HG03108 (cell line): Measurements from ENCODE around the gene TMEM89.
A peak's percentile ranks its signal among the peaks of the same experiment; 100 is the strongest.

Experiments
- ATAC-seq: cut with Tn5 transposase; IDR thresholded peaks from one replicate; pipeline ENCODE4 v1.9.1; 2021; ENCODE audit warnings: moderate library complexity; ENCODE audit not compliant: unreplicated experiment

The TMEM89 gene

GRCh38 chr3:48619541-48620524 is 1.7 kb downstream of the TMEM89 start:
- no peak for ATAC-seq

- no peak for ATAC-seq
These were observed 4.0 kb downstream of the TMEM89 start for GRCh38 chr3:48617559-48617958.

- no peak for ATAC-seq
These were observed 7.5 kb downstream of the TMEM89 start for GRCh38 chr3:48614044-48614443.

DNA sequence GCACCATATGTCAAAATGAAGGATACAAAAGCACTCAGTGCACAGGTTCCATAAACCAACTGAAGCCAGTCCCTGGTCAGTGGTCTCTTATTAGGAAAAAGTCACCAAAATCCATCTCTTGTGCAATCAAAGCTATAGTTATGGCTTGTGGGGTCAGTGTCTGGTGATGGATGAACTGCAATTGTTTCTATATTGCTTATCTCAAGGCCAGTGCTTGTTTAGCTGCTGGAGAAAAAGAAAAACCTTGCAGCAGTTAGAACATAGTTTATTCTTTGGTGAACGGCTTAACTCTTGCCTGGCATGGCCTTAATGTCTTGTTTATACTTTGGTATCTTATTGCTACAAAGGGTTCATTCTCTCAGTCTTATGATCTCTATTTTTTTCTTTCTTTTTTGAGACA is 9.3 kb downstream of the TMEM89 start:
- ATAC-seq, result no peak

DNA sequence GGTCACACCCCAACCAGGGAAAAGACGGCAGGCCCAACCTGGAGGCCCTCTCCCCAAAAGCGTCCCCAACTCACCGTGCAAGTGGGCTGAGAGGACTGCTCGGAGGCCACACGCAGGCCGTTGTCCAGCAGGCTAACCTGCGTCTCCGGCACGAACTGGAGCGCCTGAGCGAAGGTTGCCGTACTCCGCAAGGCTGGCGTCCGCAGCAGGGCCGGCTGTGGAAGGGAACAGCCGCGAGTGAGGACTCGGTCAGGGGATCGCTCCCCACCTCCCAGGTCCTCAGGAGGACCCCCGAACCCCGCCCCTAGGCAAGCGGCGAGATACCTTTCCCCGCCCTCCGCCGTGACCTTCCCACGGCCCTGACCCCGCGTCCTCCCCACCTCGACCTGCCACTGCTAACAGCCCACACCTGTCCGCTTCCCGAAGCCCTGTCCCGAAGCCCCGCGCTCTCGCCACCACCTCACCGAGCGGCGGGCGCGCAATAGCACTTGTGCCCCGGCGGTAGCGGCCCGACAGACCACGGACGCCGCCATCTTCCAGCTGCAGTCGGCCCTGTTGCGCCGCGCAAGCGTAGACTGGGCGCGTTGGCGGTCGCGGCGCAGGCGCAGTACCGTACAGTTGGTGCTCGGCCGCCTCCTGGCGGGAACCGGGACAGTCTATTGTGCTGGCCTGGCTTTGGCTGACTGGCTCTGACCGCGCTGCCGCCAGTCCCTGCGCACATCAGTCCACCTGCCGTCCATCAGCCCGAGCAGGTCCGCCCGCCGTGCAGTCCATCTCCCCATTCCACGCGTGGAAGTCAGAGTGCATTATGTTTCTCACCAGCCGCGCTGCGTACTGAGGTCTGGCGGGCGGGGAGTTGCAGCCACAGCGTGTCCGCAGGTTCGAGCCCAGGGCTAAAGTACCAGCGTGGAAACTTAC is 12.2 kb downstream of the TMEM89 start, which contains the start of gene UQCRC1:
UQCRC1 (minus strand) TSS at position 559 of the 918 bp plus-strand sequence; CDS start at position 533, 26 bp downstream.
- ATAC-seq, result peak; percentile 96

DNA sequence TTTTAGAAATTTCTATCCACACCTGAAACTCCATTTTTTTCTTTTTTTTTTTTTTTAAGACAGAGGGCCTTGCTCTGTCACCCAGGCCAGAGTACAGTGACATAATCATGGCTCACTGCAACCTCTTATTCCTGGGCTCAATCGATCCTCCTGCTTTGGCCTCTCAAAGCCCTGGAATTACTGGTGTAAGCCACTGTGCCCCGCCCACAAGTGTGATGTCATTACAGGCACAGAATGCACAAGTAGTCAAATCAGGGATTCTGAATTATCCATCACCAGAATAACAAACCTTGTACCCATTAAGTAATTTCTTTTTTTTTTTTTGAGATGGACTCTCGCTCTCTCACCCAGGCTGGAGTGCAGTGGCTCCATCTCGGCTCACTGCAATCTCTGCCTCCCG is 14.1 kb downstream of the TMEM89 start:
- no peak for ATAC-seq

DNA sequence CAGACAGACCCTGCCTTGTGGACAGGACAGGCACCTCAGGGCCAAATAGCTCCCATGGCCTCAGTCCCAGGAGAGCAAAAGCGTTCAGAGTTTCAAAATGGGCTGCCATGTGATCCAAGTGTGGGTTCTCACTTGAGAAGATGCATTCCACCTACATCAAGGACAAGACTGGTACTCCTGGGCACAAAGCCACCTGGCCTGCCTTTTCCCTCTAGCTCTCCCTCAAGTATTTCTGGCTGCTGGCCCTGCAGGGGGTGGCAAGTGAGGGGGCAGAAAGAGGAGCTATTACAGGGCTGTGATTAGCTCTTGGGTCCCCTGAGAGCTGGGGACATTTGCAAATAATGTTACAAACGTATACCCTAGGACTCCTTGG is 20.0 kb downstream of the TMEM89 start:
- ATAC-seq, result no peak

DNA sequence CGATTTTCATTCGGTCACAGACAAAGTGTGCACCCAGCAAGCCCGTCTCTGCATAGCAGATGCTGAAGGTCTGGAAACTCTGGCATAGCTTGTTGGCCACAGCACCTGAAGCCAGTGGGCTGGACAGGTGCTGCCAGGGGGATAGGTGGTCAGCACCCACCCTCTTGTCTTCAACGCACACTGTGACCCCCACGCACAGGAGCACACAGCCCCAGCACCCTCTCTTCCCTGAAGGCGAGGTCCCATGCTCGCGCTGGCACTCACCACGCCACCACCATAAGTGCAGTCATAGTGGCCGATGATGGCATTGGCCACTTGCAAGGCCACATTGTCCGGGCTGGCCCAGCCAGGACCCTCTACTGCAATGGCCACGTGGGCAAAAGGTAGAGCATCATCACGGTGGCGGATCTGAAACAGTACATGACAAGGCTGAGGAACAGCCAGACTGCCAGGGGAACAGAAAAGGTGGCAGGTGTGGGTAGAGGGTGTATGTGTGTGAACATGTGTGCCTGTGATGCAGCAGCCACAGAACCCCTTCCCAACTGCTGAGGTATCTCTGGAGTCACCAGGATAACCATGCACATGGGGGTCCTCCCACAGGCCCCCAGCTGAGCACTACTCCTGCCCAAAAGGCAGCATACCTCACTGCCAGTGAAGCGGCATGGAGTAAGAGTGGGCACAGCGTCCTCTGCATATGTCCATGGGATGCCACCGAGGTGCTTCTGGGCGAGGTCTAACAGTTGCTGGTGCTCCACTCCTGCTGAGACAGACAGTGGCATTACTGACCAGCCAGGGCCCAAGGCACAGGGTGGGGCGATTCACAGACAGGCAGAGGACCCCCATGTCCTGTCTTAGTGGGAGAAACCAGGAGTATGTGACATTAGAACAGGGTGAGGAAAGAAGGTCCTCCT is 20.6 kb downstream of the TMEM89 start:
- ATAC-seq, result no peak

DNA sequence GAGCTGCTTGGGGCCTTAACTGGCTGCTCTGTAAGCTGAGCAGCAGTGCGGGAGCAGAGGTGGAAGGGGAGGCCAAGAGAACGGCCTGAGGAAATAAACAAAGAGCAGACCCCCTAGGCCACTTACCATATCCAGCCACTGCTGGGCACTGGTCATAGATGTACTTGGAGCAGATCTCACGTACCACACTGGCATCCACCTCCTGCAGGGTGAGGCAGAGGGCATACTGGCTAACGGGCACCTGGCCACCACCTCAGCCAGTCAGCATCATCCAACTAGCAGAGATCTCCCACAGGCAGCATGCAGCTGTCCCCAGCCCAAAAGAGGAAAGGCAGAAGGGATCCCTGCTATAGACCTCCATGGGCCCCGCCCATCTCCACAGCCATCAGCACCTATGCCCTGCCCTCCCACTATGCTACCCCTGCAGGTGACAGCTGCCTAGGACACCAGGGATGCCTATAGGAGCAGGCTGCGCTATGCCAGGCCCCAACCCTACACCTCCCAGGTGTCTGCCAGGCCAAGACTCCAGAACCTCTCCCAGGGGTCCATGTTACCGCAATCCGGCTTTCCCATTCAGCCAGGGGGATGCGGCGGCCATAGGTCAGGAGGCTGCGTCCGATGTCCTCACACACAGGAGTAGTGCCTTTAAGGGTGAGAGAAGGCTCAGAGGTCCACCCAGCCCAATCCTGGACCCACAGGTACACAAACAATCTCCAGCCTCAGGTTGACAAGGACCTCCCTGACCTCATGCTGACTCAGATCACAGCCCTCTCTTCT is 21.9 kb downstream of the TMEM89 start:
- ATAC-seq, result no peak

DNA sequence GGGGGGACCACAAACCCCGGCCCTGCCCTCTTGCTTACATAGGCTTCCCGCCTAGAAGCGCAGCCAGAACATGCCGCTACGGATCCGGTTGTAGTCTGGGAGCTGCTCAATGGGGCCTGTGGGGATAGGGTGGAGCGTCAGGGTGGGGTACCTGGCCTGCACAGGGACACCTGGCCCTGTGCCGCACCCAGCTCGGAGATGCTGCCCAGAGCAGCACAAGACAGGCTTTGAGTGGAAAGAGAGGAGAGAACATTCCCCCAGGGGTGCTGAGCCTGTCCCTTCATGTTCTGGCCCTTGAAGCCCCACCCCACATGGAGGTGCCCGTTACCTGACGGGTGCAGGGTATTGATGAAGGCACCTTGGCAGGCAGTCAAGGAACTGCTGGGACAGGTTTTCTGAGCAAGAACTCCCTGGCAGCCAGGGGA is 22.5 kb downstream of the TMEM89 start:
- no peak for ATAC-seq

DNA sequence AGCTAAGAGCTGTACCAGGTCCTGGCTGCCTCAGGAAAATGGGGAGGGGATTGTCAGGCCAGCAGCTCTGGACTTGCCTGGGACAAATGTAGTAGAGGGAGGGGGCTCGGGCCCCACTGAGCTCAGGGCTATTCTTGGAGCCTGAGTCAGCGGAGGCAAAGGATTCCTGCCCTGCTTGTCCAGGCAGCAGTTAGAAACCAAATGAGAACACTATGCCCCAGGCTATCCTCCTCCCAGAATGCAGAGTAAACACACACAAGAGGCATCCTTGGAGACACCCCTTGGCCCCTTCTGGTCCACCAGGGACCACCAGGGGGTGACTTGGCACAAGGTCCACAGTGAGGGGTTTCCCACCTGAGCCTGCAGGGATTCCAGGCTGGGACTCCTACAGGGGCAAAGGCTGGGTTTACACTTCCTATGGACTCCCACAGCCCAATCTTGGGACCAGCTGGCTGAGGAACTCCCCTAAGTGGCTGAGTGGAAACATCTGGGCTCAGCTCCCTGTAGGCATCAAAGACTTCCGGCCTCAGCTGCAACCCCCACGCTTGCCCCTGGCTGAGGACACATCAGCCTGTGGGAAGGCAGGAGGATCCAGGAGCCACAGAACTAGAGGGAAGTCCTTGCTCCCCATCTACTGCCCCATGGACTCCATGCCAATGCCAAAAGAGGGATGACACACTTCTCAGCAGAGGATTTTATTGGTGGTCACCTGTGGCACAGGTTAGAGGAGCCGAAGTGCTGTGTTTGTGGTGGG is 23.1 kb downstream of the TMEM89 start:
- ATAC-seq, result no peak

GRCh38 chr3:48597408-48597800 is 24.2 kb downstream of the TMEM89 start:
- ATAC-seq, result no peak

DNA sequence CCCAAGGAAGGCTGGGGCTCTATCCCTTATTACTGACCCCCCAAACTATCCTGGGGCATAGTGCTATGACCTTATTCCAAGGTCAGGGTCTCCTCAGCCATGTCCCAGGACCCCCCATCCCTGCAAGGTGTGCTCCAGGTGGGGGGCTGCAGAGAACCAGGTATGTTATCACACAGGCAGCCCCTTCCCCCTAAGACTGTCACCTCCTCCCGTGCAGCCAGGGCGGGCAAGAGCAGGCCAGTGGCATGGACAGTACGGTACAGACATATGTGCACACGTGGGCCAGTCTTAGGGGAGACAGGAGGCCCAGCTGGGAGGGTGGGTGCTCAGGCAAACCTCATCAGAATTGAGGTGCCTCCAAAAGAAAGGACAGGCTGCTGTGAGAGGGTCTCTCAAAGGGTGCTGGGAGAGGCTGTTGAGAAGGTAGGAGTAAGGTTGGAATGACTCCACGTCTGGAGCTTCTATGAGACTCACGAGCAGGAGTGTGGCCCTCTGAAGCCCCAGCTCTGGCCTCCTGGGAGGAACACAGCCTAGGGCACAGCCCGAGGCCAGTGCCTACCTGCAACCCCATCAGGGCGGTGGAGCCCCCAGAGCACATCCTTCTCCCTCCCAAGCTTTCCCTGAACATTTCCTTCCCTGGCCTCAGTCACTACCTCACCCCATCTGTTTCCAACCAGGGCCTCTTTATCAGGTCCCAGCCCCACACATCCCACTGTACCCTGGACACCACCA is 24.7 kb downstream of the TMEM89 start:
- no peak for ATAC-seq

GRCh38 chr3:48596157-48596556 is 25.4 kb downstream of the TMEM89 start:
- no peak for ATAC-seq

DNA sequence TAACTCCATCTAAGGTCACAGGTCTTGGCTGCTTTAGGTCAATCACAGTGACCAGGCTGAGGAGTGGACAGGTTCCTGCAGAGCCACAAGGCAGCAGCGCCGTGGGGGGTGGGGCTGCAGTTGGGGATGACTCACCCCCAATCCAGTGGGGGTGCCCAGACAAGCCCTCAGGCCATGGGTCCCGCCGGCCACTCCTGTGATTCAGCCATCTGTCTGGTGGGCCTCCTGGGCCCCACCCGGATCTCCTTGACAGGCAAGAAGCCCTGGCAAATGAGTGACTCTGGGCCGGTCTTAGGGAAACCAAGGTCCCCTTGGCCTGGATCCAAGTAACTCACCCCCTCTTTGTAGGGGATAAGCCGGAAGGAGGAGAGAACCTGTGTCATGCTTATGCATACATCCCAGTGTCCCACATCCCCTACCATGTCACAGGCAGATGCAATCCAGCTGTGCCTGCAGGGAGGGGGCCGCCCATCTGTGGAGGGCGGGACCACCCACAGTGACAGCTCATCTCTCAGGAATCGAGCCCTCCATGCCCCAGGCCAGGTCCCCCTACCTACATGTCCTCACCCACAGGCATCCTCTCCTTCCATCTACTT is 25.9 kb downstream of the TMEM89 start:
- ATAC-seq, result no peak

DNA sequence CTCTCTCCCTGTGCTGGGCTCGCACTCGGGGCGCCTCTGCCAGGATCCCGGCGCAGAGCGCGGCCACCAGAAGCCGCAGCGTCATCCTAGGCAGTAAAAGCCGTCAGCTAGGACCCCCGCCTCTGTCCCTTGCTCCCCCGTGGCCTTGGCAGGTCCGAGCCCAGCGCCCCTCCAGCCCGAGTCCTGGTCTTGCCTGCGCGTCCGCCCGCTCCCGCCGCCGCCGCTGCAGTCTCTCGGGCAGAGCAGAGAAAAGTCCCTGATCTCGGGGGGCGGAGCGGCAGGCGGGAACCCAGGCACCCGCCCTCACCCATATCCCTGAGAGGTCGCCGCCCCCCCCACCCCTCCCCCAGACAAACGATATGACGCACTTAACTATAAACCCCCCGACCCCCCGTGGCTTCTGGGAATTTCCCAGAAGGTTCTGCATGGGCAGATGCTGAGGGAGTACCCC is 26.5 kb downstream of the TMEM89 start, which contains the start of gene COL7A1:
COL7A1 (minus strand) TSS at position 255 of the 451 bp plus-strand sequence; CDS start at position 85, 170 bp downstream.
- ATAC-seq, result no peak

DNA sequence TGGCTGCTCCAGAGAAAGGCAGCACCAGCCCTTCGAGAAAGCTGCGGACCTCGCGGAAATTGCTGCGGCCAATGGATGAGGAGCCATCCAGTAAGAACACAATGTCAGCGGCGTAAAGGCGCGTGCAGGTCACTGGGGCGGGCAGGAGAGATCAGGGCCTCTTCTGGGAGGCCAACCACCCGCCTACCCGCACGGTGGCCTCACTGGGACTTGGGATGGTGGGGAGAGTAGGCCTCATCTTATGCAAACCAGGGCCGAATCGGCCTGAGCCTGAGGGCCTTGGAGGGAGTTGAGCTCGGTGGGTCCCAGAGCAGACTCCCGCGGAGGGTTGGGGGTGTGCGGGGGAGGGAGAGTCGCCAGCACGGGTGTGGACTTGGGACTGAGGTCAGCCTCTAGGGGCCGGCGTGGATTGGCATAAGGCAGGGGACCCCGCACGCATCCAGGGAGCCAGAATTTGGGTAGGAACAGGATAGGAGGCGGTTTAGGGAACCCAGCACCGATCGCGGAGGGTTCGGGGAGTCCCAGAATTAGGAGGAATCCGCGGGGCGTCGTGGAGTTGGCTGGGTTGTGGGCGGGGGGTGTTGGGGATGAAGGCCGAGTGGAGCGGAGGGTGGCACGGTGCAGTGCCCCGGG is 27.0 kb downstream of the TMEM89 start:
- no peak for ATAC-seq
